Activated CD4-positive, alpha-beta T cell treated with anti-CD3 and anti-CD28 coated beads for 48 hours (primary cell): ENCODE results near the gene BCAS3.
"Not testable (repeated sequence)": the region's sequence is repeated elsewhere in the genome, so short reads cannot be mapped to it uniquely, and the experiment has no call there.

Source experiments
- DNase-seq: peaks from one replicate; pipeline ENCODE4 v3.0.0-alpha.2; 2020

Gene BCAS3

GRCh38 chr17:61357061-61357460 lies 679.4 kb downstream of the BCAS3 start:
- not testable (repeated sequence) for DNase-seq

DNA sequence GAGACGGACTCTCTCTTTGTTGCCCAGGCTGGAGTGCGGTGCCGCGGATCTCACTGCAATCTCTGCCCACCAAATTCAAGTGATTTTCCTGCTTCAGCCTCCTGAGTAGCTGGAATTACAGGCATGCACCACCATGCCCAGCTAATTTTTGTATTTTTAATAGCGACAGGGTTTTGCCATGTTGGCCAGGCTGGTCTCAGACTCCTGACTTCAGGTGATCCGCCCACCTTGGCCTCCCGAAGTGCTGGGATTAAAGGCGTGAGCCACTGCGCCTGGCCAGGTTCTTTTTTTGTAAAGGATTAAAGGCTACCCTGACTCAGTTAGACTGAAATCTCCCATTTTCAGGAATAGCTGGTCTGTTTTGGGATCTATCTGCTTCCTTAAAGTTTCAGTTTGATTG lies 681.9 kb downstream of the BCAS3 start:
- not testable (repeated sequence) for DNase-seq

DNA sequence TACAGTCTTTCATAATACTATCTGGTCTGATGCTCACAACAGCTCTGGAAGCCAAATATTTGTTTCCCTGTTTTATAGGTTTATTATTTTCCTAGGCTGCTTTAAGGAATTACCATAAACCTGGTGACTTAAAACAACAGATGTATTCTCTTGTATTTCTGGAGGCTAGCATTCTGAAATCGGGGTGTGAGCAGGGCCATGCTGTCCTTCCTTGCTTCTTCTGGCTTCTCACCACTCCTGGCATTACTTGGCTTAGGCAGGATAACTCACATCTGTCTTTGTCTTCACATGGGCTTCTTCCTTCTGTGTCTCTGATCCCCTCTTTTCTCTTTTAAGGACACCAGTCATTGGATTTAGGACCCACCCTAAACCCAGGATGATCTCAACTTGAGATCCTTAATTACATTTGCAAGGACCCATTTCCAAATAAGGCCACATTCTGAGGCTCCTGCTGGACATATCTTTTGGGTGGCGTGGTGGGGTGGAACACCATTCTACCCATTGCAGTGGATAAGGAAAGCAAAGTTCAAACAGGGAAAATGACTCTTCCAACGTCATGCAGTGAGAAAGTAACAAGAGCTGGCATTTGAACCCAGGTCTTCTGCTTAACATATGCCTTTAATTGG lies 682.8 kb downstream of the BCAS3 start:
- no peak for DNase-seq

DNA sequence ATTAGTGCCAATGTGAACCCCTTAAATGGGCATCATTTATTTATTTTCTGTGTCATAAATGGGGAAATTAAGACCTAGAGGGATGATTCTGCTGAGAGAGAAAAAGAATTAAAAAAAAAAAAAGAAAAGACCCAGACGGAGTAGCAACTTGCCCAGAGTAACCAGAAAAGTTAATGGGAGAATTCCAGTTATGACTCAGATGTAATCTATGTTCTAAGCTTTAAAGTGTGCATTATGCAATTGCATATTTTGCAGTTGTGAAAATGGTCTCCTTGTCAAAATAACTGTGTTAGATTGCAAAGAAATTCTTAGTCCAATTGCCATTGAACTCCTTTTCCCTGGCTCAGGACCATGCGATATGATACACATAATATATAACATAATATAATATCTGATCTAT lies 683.4 kb downstream of the BCAS3 start:
- DNase-seq = no peak

- DNase-seq = no peak
These were observed 684.7 kb downstream of the BCAS3 start for GRCh38 chr17:61362396-61362795.

- no peak for DNase-seq
These were observed 685.4 kb downstream of the BCAS3 start for GRCh38 chr17:61362852-61363600.

DNA sequence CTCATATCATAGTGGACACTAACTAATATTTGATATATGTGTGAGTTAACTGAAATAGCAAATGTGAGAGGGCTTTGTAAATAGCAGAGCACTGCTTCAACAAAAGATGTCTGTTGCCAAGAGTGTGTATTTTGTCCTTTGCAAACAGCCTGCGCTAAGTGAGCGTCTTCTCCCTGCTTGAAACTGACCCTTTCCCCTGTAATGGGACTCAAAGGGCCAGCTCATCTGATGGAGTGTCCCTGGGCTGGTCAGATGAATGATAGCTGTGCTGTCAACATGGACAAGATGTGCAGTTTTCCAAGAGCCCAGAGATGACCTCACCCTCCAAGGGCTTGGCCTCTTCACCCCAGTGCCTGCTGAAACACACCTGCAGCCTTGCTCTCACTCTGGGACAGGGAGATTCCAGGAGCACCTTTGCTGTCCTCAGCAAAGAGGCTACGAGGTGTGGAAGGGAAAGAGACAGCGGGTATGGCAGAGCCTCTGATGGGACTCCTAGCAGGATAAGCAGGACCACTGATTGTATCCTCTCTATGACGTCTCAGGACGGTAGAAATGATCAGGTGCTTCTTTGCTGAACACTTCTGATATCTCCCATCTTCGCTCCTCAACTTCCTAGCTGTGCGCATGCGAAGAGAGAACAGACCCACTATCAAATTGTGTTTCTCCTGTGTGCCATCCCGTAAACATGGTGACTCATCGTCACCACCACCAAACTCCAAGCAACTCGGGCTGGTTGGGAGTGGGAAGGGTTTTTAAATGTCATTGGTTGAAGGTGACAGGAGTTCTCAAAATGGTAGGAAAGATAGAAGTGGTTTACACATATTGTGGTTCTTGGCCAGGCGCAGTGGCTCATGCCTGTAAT lies 686.2 kb downstream of the BCAS3 start:
- DNase-seq = no peak

- DNase-seq = no peak
These were observed 686.8 kb downstream of the BCAS3 start for GRCh38 chr17:61364463-61364846.

DNA sequence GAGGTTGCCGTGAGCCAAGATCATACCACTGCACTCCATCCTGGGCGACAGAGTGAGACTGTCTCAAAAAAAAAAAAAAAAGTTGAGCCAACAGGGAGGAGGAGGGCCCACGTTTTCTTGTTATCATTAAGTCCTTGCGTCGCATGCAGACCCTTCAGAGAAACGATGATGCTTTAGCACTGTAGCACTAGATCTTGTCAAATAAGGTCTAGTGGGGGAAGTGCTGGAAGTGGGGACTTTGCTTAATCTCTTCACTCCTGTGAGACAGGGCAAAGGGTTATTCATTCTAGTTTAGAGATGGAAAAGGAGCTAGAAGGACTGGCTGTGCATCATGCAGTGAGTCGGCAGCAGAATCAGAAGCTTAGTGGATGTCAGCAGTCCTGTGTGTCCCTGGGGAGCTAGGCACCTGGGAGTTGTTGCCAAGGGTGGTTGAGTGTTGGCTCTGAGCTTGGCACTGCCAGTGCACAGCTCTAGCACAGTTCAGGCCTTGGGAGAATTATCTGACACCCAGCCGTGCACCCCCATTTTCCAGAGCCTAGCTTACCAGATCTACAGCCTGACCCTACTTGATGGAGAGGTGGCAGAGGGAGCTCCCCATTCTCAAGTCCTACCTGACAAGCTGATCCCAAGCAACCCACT lies 688.5 kb downstream of the BCAS3 start:
- no peak for DNase-seq

DNA sequence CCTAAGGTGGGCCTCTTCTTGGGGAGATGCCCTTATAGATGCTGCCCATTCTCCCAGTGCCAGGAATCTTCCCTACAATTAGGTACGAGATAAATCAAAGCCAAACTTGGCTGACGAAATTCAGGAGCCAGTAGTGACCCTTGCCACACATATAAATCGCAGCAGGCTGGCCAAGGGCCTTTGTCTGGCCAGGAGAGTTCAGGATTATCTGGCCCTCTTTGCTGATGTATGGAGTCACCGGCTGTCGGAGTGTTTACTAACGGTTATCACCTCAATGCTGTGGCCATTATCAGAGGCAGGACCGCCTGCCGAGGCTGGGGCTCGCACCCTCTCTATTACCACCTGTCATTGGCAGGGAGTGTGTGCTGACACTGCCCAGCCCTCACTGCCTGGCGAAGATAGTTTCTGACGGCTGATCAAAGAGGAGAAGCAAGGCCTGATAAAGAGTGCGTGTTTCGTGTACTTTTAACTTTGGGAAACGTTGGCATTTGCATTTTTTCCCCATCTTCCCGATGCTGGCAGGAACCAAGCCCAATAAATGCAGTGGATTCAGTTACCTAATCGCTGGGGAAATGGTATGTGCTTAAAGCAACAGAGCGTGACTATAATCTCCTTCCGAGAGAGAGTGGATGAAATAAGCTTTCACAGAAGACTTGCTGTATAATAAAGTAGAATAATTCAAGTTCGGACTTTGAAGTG lies 689.2 kb downstream of the BCAS3 start:
- no peak for DNase-seq

DNA sequence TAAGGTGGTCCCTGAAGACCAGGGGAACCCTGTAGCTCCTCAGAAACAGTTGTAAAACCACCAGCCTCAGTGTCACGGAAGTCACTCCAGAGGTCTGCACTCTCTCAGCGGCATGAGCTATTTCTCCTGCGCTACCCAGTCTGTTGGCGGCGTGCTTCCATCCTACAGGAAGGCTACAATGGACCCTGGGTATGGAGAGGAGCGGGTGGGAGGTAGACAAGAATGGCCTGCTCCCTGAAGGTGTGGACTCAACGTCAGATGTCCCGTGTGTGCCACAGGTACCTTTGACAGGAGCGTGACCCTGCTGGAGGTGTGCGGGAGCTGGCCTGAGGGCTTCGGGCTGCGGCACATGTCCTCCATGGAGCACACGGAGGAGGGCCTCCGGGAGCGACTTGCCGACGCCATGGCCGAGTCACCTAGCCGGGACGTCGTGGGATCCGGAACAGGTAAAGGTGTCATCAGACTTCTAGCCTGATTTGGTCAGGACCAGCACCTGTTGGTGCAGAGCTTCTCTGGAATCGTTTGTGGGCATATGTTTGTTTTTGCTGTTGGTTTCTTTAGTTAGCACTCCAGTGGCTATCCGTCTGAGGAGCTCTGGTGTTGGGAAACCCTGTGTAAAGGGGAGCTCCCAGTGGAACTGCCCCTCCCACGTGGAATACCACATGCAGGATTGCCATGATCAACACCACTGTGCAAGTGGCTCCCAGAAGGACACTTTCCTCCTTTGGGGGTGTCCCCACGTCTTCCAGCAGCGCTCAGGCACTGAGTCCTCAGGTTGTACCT lies 690.6 kb downstream of the BCAS3 start:
- no peak for DNase-seq

- DNase-seq = no peak
These were observed 691.3 kb downstream of the BCAS3 start for GRCh38 chr17:61368832-61369450.

DNA sequence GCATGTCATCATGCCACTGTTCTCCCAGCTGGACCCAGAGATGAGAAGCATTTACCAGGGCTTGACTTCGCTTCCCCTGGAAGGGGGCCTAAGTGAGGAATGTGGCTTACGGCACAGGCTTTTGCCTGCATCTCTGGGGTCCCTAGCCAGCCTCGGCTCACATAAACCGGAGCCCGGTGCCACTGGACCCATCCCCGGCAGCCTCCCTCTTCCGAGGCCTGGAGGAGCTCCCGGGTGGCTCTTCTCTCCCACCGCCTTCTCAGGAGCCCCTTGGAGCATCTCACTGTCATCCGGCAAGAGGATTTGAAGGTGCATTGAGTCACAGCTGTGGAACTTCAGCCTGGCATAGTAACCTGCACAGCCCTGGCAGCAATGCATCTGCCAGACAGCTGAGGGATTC lies 692.1 kb downstream of the BCAS3 start:
- no peak for DNase-seq

- DNase-seq = no peak
These were observed 693.5 kb downstream of the BCAS3 start for GRCh38 chr17:61371179-61371578.

GRCh38 chr17:61371606-61372005 lies 694.0 kb downstream of the BCAS3 start:
- DNase-seq = no peak

DNA sequence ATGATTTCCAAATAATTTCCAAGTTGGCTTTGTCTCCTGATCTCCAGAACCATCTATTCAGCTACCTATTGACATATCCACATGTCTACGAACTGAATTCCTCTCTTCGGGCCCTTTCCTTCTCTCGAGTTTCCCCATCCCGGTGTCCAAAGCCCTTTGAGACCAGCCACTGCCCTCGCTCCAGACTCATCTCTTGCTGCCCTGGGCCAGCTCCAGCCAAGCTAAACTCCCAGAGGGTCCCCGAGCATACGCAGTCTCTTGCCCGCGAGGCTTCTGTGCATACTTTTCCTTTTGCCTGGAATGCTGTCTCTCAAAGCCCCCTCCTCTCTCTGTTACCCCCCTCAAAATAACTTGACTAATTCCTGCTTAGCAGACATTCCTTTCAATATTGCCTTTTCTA lies 694.8 kb downstream of the BCAS3 start:
- no peak for DNase-seq

GRCh38 chr17:61376931-61377838 lies 699.5 kb downstream of the BCAS3 start:
- DNase-seq = no peak

- no peak for DNase-seq
These were observed 701.2 kb downstream of the BCAS3 start for GRCh38 chr17:61378658-61379456.

- DNase-seq = no peak
These were observed 702.0 kb downstream of the BCAS3 start for GRCh38 chr17:61379457-61380216.
